ENCODE measurements around the gene MTUS2.

MTUS2 gene

DNA sequence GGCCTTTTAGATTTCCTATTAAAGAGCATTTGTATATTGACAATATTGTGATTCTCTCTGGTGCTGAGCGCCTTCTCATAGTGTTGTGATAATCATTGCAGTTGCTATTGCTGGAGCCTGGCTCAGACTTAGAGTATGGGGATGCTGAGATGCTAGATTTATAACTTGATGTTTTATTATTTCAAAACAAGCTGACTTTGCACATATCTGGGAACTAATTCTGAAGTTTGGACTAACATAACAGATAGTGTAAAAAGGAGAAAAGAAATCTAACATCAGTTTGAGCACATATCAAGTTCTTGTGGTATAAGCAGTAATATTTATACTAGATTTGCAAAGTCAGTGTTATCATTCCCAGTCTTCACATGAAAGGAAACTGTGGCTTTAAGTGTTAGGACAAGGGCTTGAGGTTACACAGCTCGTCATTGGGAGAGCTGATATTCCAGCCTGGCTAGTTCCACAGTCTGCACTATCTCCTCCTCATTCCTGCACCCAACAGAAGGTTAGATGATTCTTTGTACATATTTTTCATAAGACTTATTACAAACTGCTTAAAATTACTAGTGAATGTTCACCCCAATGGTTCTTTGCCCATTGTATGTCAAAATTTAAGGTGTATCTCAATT, 279.8 kb downstream of the MTUS2 start:
- H3K9me3 ChIP-seq (ENCODE audit: control insufficient read depth, low read length), result no peaks in the 10 kb centered on the region
- no peak overlapping the region for H3K27ac ChIP-seq (ENCODE audit: insufficient read depth, low read length, poor library complexity, severe bottlenecking)
- no peaks in the 10 kb centered on the region for H3K4me1 ChIP-seq (ENCODE audit: control insufficient read depth, insufficient read depth, low read length, poor library complexity, severe bottlenecking)
- DNase-seq, result no peak
- no peak overlapping the region for H3K4me3 ChIP-seq (ENCODE audit: insufficient read depth, low read depth, low read length, poor library complexity, severe bottlenecking)
- no peaks in the 10 kb centered on the region for H3K36me3 ChIP-seq (ENCODE audit: control insufficient read depth, insufficient read depth, low read length)
- no peaks in the 10 kb centered on the region for H3K27me3 ChIP-seq (replicated peaks; ENCODE audit: control insufficient read depth, insufficient read depth, low read length, poor library complexity, severe bottlenecking)

- Histone ChIP-seq H3K27me3 (replicated peaks; ENCODE audit: control insufficient read depth, insufficient read depth, low read length, poor library complexity, severe bottlenecking) (no peaks in the 10 kb centered on the region), H3K27ac (ENCODE audit: insufficient read depth, low read length, poor library complexity, severe bottlenecking) (no peak overlapping the region), H3K4me3 (ENCODE audit: insufficient read depth, low read depth, low read length, poor library complexity, severe bottlenecking) (no peak overlapping the region), H3K36me3 (ENCODE audit: control insufficient read depth, insufficient read depth, low read length) (no peaks in the 10 kb centered on the region), H3K4me1 (ENCODE audit: control insufficient read depth, insufficient read depth, low read length, poor library complexity, severe bottlenecking) (no peaks in the 10 kb centered on the region), H3K9me3 (ENCODE audit: control insufficient read depth, low read length) (no peaks in the 10 kb centered on the region)
- no peak for DNase-seq
Measured at GRCh38 chr13:29100758-29101157, 280.6 kb downstream of the MTUS2 start.

DNA sequence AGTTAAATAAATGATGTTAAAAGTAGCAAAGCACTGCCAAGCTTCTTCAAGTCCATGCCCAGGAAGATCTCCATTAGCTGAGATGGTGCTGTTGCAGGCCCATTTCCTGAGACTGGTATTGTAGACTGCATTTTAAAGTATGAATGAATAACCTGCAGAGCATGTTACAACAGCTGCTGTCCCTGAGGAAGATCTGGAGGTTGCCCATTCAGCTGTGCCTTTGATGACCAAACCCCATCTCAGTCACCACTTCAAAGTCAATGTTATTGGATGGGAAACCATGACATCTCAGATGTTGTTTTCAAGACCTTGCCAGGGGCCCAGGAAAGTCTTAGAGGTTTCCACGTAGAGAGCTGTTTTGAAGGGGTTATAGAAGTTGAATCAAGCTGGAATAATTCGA, 281.3 kb downstream of the MTUS2 start:
- H3K4me1 ChIP-seq (ENCODE audit: control insufficient read depth, insufficient read depth, low read length, poor library complexity, severe bottlenecking), result no peaks in the 10 kb centered on the region
- no peaks in the 10 kb centered on the region for H3K27me3 ChIP-seq (replicated peaks; ENCODE audit: control insufficient read depth, insufficient read depth, low read length, poor library complexity, severe bottlenecking)
- no peak overlapping the region for H3K4me3 ChIP-seq (ENCODE audit: insufficient read depth, low read depth, low read length, poor library complexity, severe bottlenecking)
- DNase-seq, result no peak
- no peak overlapping the region for H3K27ac ChIP-seq (ENCODE audit: insufficient read depth, low read length, poor library complexity, severe bottlenecking)
- H3K9me3 ChIP-seq (ENCODE audit: control insufficient read depth, low read length), result no peaks in the 10 kb centered on the region
- H3K36me3 ChIP-seq (ENCODE audit: control insufficient read depth, insufficient read depth, low read length), result no peaks in the 10 kb centered on the region

DNA sequence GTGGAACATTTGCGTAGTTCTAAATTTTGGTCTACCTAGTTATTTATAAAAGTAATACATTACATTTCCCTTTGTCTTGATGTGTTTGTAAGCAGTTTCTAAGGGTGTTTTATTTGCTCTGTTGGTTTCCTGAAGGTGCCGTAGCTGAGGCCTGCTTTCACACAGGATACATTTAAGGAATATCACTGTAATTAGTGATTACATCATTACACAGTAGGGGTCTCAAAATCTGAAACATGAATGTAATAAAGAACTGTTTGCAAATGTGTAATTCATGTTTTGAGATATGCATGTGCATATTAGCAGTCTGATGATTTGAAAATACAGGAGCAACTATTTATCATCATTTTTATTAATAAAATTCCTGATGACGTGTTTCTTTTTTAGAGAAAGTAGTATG, 281.8 kb downstream of the MTUS2 start:
- H3K27me3 ChIP-seq (replicated peaks; ENCODE audit: control insufficient read depth, insufficient read depth, low read length, poor library complexity, severe bottlenecking), result no peaks in the 10 kb centered on the region

GRCh38 chr13:29103065-29103800, 283.1 kb downstream of the MTUS2 start:
- H3K9me3 ChIP-seq (ENCODE audit: control insufficient read depth, low read length), result no peaks in the 10 kb centered on the region
- no peak overlapping the region for H3K27ac ChIP-seq (ENCODE audit: insufficient read depth, low read length, poor library complexity, severe bottlenecking)
- no peaks in the 10 kb centered on the region for H3K27me3 ChIP-seq (replicated peaks; ENCODE audit: control insufficient read depth, insufficient read depth, low read length, poor library complexity, severe bottlenecking)
- H3K36me3 ChIP-seq (ENCODE audit: control insufficient read depth, insufficient read depth, low read length), result no peaks in the 10 kb centered on the region
- H3K4me1 ChIP-seq (ENCODE audit: control insufficient read depth, insufficient read depth, low read length, poor library complexity, severe bottlenecking), result no peaks in the 10 kb centered on the region
- no peak overlapping the region for H3K4me3 ChIP-seq (ENCODE audit: insufficient read depth, low read depth, low read length, poor library complexity, severe bottlenecking)
- no peak for DNase-seq

More for the DNA sequence above, 281.8 kb downstream of the MTUS2 start:
- H3K9me3 ChIP-seq (ENCODE audit: control insufficient read depth, low read length), result no peaks in the 10 kb centered on the region
- H3K4me1 ChIP-seq (ENCODE audit: control insufficient read depth, insufficient read depth, low read length, poor library complexity, severe bottlenecking), result no peaks in the 10 kb centered on the region
- no peak overlapping the region for H3K27ac ChIP-seq (ENCODE audit: insufficient read depth, low read length, poor library complexity, severe bottlenecking)
- H3K36me3 ChIP-seq (ENCODE audit: control insufficient read depth, insufficient read depth, low read length), result no peaks in the 10 kb centered on the region
- no peak overlapping the region for H3K4me3 ChIP-seq (ENCODE audit: insufficient read depth, low read depth, low read length, poor library complexity, severe bottlenecking)
- DNase-seq, result no peak

- H3K4me1 ChIP-seq (ENCODE audit: control insufficient read depth, insufficient read depth, low read length, poor library complexity, severe bottlenecking), result no peaks in the 10 kb centered on the region
- no peak for DNase-seq
- no peak overlapping the region for H3K4me3 ChIP-seq (ENCODE audit: insufficient read depth, low read depth, low read length, poor library complexity, severe bottlenecking)
Measured at GRCh38 chr13:29104461-29104860, 284.3 kb downstream of the MTUS2 start.

GRCh38 chr13:29105779-29106178, 285.6 kb downstream of the MTUS2 start:
- H3K4me3 ChIP-seq (ENCODE audit: insufficient read depth, low read depth, low read length, poor library complexity, severe bottlenecking), result no peak overlapping the region
- no peak overlapping the region for H3K27ac ChIP-seq (ENCODE audit: insufficient read depth, low read length, poor library complexity, severe bottlenecking)
- no peak for DNase-seq
- H3K36me3 ChIP-seq (ENCODE audit: control insufficient read depth, insufficient read depth, low read length), result no peaks in the 10 kb centered on the region
- no peaks in the 10 kb centered on the region for H3K4me1 ChIP-seq (ENCODE audit: control insufficient read depth, insufficient read depth, low read length, poor library complexity, severe bottlenecking)
- H3K27me3 ChIP-seq (replicated peaks; ENCODE audit: control insufficient read depth, insufficient read depth, low read length, poor library complexity, severe bottlenecking), result no peaks in the 10 kb centered on the region
- no peaks in the 10 kb centered on the region for H3K9me3 ChIP-seq (ENCODE audit: control insufficient read depth, low read length)

More at GRCh38 chr13:29104461-29104860, 284.3 kb downstream of the MTUS2 start:
- Histone ChIP-seq H3K36me3 (ENCODE audit: control insufficient read depth, insufficient read depth, low read length) (no peaks in the 10 kb centered on the region), H3K9me3 (ENCODE audit: control insufficient read depth, low read length) (no peaks in the 10 kb centered on the region), H3K27ac (ENCODE audit: insufficient read depth, low read length, poor library complexity, severe bottlenecking) (no peak overlapping the region), H3K27me3 (replicated peaks; ENCODE audit: control insufficient read depth, insufficient read depth, low read length, poor library complexity, severe bottlenecking) (no peaks in the 10 kb centered on the region)

DNA sequence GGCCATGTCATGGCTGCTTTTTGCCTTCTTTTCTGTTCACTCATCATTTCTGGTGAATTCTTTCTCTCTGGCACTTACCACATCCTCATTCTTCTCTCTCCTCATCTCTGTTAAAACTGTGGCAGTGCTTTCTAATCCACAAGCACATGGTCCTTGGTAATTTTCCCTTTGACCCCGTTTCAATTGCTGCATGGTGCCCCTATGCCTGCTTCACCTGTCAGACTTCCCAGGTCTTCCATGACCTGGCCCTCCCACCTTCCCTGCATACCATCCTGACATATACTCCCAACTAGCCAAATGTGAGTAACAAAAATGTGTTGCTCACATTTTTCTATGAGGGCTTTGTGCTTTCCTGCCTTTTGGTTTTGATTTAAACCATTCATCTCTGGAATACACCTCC, 286.5 kb downstream of the MTUS2 start:
- Histone ChIP-seq H3K27ac (ENCODE audit: insufficient read depth, low read length, poor library complexity, severe bottlenecking) (no peak overlapping the region), H3K9me3 (ENCODE audit: control insufficient read depth, low read length) (no peaks in the 10 kb centered on the region), H3K36me3 (ENCODE audit: control insufficient read depth, insufficient read depth, low read length) (no peaks in the 10 kb centered on the region), H3K4me3 (ENCODE audit: insufficient read depth, low read depth, low read length, poor library complexity, severe bottlenecking) (no peak overlapping the region), H3K4me1 (ENCODE audit: control insufficient read depth, insufficient read depth, low read length, poor library complexity, severe bottlenecking) (no peaks in the 10 kb centered on the region), H3K27me3 (replicated peaks; ENCODE audit: control insufficient read depth, insufficient read depth, low read length, poor library complexity, severe bottlenecking) (no peaks in the 10 kb centered on the region)
- no peak for DNase-seq

DNA sequence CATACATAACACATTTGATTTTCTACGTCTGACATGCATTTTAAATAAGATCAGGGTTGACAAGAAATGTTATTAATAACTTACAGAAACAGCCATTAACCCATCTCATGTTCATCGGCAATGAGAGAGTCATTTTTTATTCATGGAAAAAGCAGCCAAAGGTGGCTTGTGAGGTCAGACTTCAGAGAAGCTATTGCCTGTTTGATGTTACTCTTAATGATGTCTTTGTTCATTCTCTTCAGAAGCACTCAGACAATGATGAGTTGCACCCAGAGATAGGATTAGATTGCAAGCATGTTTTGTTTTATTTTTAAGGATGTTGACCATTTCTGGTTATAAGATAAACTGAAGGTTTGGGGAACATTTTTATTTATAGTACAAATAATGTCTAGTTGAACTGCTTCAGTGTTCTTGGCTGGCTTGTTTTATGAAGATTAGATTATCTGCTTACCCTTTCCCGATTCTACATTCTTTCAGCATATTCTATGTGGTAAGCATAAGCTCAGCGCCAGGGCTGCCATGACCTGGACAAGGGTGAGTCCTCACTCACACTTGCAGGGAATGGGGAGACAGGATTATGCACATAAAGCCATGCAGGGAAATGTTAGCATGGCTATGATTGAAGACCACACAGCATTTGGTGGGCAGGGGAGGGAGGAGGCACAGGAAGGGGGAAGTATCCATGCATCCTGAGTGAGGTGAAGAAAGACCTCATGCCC, 288.1 kb downstream of the MTUS2 start:
- Histone ChIP-seq H3K4me1 (ENCODE audit: control insufficient read depth, insufficient read depth, low read length, poor library complexity, severe bottlenecking) (no peaks in the 10 kb centered on the region), H3K4me3 (ENCODE audit: insufficient read depth, low read depth, low read length, poor library complexity, severe bottlenecking) (no peak overlapping the region), H3K27ac (ENCODE audit: insufficient read depth, low read length, poor library complexity, severe bottlenecking) (no peak overlapping the region), H3K27me3 (replicated peaks; ENCODE audit: control insufficient read depth, insufficient read depth, low read length, poor library complexity, severe bottlenecking) (no peaks in the 10 kb centered on the region), H3K36me3 (ENCODE audit: control insufficient read depth, insufficient read depth, low read length) (no peaks in the 10 kb centered on the region), H3K9me3 (ENCODE audit: control insufficient read depth, low read length) (no peaks in the 10 kb centered on the region)
- no peak for DNase-seq

GRCh38 chr13:29109987-29110386, 289.8 kb downstream of the MTUS2 start:
- H3K4me3 ChIP-seq (ENCODE audit: insufficient read depth, low read depth, low read length, poor library complexity, severe bottlenecking), result no peak overlapping the region
- H3K9me3 ChIP-seq (ENCODE audit: control insufficient read depth, low read length), result no peaks in the 10 kb centered on the region
- H3K36me3 ChIP-seq (ENCODE audit: control insufficient read depth, insufficient read depth, low read length), result no peaks in the 10 kb centered on the region
- DNase-seq, result no peak
- H3K27me3 ChIP-seq (replicated peaks; ENCODE audit: control insufficient read depth, insufficient read depth, low read length, poor library complexity, severe bottlenecking), result no peaks in the 10 kb centered on the region
- H3K27ac ChIP-seq (ENCODE audit: insufficient read depth, low read length, poor library complexity, severe bottlenecking), result no peak overlapping the region
- no peaks in the 10 kb centered on the region for H3K4me1 ChIP-seq (ENCODE audit: control insufficient read depth, insufficient read depth, low read length, poor library complexity, severe bottlenecking)
